Fibroblast of lung (primary cell): ENCODE measurements around the gene SMIM36. TPM values are rescaled to one million over a fixed set of nuclear protein-coding genes. Genes with fewer than 3 reads are reported as not detected.
"Not testable (repeated sequence)": the region's sequence is repeated elsewhere in the genome, so short reads cannot be mapped to it uniquely, and the experiment has no call there.

Experiments
- DNase-seq, 2 donors: peaks; one replicate each; pipeline versions ENCODE4 v3.0.0 to v3.0.0-alpha.2; 2010; ENCODE audit warnings: low read depth in 2 of 2
- H2AFZ ChIP-seq: 2 replicates; pipeline ENCODE4 v1.5.1; 2012; ENCODE audit warnings: low read length, control low read depth, inconsistent platforms
- H3K27ac ChIP-seq: 2 replicates; pipeline ENCODE4 v1.5.1; 2011; ENCODE audit warnings: low read length, control low read depth; ENCODE audit not compliant: insufficient read depth
- H3K27me3 ChIP-seq: 2 replicates; pipeline ENCODE4 v1.5.1; 2011; ENCODE audit warnings: mild to moderate bottlenecking, low read length; ENCODE audit not compliant: control insufficient read depth, insufficient read depth
- H3K36me3 ChIP-seq: 2 replicates; pipeline ENCODE4 v1.5.1; 2011; ENCODE audit warnings: low read length; ENCODE audit not compliant: control insufficient read depth, insufficient read depth
- H3K4me1 ChIP-seq: 2 replicates; pipeline ENCODE4 v1.5.1; 2011; ENCODE audit warnings: low read length; ENCODE audit not compliant: control insufficient read depth, insufficient read depth; ENCODE audit errors: extremely low read depth
- H3K4me2 ChIP-seq: 2 replicates; pipeline ENCODE4 v1.5.1; 2011; ENCODE audit warnings: low read length, control low read depth; ENCODE audit not compliant: insufficient read depth; ENCODE audit errors: extremely low read depth
- H3K4me3 ChIP-seq, 4 experiments: fragments of 200-600 bp in 1 of 4; sonication (generic) in 1 of 4; replicated peaks in 1 of 4; 2 replicates each; pipeline ENCODE4 v1.5.1; 2011 to 2016; ENCODE audit warnings: low read length in 4 of 4, low read depth in 3 of 4, mild to moderate bottlenecking in 3 of 4, control low read depth in 2 of 4, inconsistent platforms in 1 of 4, mixed read lengths in 1 of 4; ENCODE audit not compliant: insufficient read depth in 1 of 4; ENCODE audit errors: control extremely low read depth in 1 of 4
- H3K79me2 ChIP-seq: 2 replicates; pipeline ENCODE4 v1.5.1; 2012; ENCODE audit warnings: mild to moderate bottlenecking, low read length, inconsistent platforms; ENCODE audit not compliant: control insufficient read depth, insufficient read depth
- H3K9ac ChIP-seq: 2 replicates; pipeline ENCODE4 v1.5.1; 2011; ENCODE audit warnings: mild to moderate bottlenecking, low read length, control low read depth; ENCODE audit not compliant: insufficient read depth
- H3K9me3 ChIP-seq: 2 replicates; pipeline ENCODE4 v1.5.1; 2012; ENCODE audit warnings: low read depth, low read length; ENCODE audit not compliant: control insufficient read depth, insufficient read depth
- H4K20me1 ChIP-seq: 2 replicates; pipeline ENCODE4 v1.5.1; 2011; ENCODE audit warnings: low read length; ENCODE audit not compliant: control insufficient read depth, insufficient read depth; ENCODE audit errors: extremely low read depth
- CTCF ChIP-seq, 2 donors: IDR thresholded peaks in 1 of 2; conservative IDR thresholded peaks in 1 of 2; 1 replicate in 1 of 2; 2 replicates in 1 of 2; pipeline ENCODE4 v1.5.1; 2011 to 2012; ENCODE audit warnings: low read length in 2 of 2, control low read depth in 1 of 2, inconsistent platforms in 1 of 2, low read depth in 1 of 2, mild to moderate bottlenecking in 1 of 2
- EZH2 ChIP-seq: IDR thresholded peaks from 2 replicates; pipeline ENCODE4 v1.5.1; 2012; ENCODE audit warnings: low read length, control low read depth, mild to moderate bottlenecking; ENCODE audit errors: missing control alignments
- polyA plus RNA-seq, 2 donors: library from polyadenylated mRNA; depleted of rRNA in 1 of 2; stranded (reverse) in 1 of 2; unstranded in 1 of 2; fragments of >200 nt; gene quantifications; 2 replicates each; pipeline ENCODE4 v1.2.1, GENCODE V29; 2011 to 2012; ENCODE audit warnings: missing spikeins in 1 of 2
- total RNA-seq: library from RNA; depleted of rRNA; stranded (reverse); fragments of >200 nt; gene quantifications from 2 replicates; pipeline ENCODE4 v1.2.1, GENCODE V29; 2014

Gene SMIM36
- total and polyA plus RNA-seq, 2 donors (not counting 1 experiment from before 2014, with no cell fraction given) = not detected

- Histone ChIP-seq H3K9me3 (no peaks in the 10 kb centered on the region), H4K20me1 (no peaks in the 10 kb centered on the region), H2AFZ (no peak overlapping the region), H3K27ac (no peak overlapping the region), H3K4me3 (no peak overlapping the region), H3K36me3 (no peaks in the 10 kb centered on the region), H3K27me3 (peaks cover 5% of the 10 kb centered on the region), H3K4me2 (peak overlapping the region; percentile 8), H3K4me1 (no peaks in the 10 kb centered on the region), H3K79me2 (no peaks in the 10 kb centered on the region), H3K9ac (no peak overlapping the region)
- DNase-seq = peak; percentile 31 to 76
- TF ChIP-seq EZH2 = no peak
- TF ChIP-seq CTCF (conservative IDR thresholded peaks at IDR 0.05 in 1 of 2, IDR thresholded peaks at IDR 0.05 in 1 of 2; ENCODE audit: low read depth in 1 of 2, low read length in 2 of 2) = peak; percentile 94 to 98
Observed at GRCh38 chr17:55513885-55514590, 2.8 kb upstream of the SMIM36 start.

- H4K20me1 ChIP-seq, H3K4me3 ChIP-seq, H2AFZ ChIP-seq, H3K9ac ChIP-seq, H3K36me3 ChIP-seq, DNase-seq, H3K4me2 ChIP-seq, H3K27me3 ChIP-seq, H3K27ac ChIP-seq, H3K4me1 ChIP-seq, H3K79me2 ChIP-seq, H3K9me3 ChIP-seq: not testable (repeated sequence)
Observed at GRCh38 chr17:55507669-55508068, 3.6 kb downstream of the SMIM36 start.

GRCh38 chr17:55501626-55502025 is 9.6 kb downstream of the SMIM36 start:
- H3K36me3 ChIP-seq, H3K79me2 ChIP-seq, H4K20me1 ChIP-seq, H3K9ac ChIP-seq, H3K9me3 ChIP-seq, H3K27ac ChIP-seq, H3K27me3 ChIP-seq, H3K4me2 ChIP-seq, H3K4me1 ChIP-seq, DNase-seq, H2AFZ ChIP-seq, H3K4me3 ChIP-seq: not testable (repeated sequence)

GRCh38 chr17:55500103-55500502 is 11.1 kb downstream of the SMIM36 start:
- Histone ChIP-seq H3K27ac (no peak overlapping the region), H3K36me3 (no peaks in the 10 kb centered on the region), H2AFZ (no peak overlapping the region), H3K4me3 (no peak overlapping the region), H3K4me1 (no peaks in the 10 kb centered on the region), H3K9me3 (no peaks in the 10 kb centered on the region), H4K20me1 (no peaks in the 10 kb centered on the region), H3K27me3 (no peaks in the 10 kb centered on the region), H3K9ac (no peak overlapping the region), H3K79me2 (no peaks in the 10 kb centered on the region), H3K4me2 (no peak overlapping the region)
- no peak for DNase-seq
- no peak for TF ChIP-seq EZH2
